GM21447 (cell line): ENCODE measurements around the gene CRY2.

Source experiments
- ATAC-seq: cut with Tn5 transposase; IDR thresholded peaks from one replicate; pipeline ENCODE4 v1.9.1; 2021; ENCODE audit not compliant: unreplicated experiment

The CRY2 gene

GRCh38 chr11:45877221-45877620 lies 29.9 kb downstream of the CRY2 start:
- ATAC-seq = no peak

GRCh38 chr11:45877845-45878244 lies 30.6 kb downstream of the CRY2 start:
- ATAC-seq = no peak

- no peak for ATAC-seq
These were observed 32.8 kb downstream of the CRY2 start for GRCh38 chr11:45879803-45880686.

GRCh38 chr11:45880772-45881570 lies 33.7 kb downstream of the CRY2 start:
- ATAC-seq = no peak

DNA sequence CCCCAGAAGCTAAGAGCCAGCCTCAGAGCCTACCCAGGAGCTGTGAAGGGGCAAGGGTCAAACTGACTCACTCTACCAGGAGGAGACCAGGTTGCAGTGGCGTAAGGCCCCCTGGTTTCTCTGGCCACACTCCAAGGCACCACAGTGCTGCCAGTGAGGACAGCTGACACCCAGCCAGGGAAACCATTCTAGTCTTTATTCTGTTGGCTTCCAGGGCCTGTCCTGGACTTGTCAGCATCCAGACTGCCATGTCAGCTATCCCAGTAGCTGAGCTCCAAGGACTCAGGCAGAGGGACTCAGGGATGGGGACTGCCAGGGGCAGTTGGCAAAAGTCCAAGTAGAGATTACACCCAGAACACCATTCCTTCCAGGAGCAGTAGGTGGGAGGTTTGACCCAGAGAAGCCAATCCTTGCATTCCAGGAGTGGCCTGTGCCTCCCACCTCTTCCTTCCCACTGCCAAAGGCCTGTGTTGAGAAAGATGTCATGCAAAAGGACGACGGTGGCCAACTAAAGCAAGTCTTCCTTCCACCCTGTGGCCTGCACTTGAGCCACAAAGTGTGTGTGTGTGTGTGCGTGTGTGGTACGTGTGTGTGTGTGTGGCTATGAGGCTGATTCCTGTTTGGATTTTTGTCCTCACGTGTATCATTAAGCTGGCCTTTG lies 34.6 kb downstream of the CRY2 start:
- no peak for ATAC-seq

GRCh38 chr11:45884596-45885185 lies 37.4 kb downstream of the CRY2 start:
- ATAC-seq = no peak

GRCh38 chr11:45885274-45885920 lies 38.1 kb downstream of the CRY2 start, which contains the start of gene MAPK8IP1:
TSS of gene MAPK8IP1 (plus strand) at chr11:45885651. CDS start at chr11:45885821, 170 bp downstream.
- ATAC-seq = peak; percentile 55

DNA sequence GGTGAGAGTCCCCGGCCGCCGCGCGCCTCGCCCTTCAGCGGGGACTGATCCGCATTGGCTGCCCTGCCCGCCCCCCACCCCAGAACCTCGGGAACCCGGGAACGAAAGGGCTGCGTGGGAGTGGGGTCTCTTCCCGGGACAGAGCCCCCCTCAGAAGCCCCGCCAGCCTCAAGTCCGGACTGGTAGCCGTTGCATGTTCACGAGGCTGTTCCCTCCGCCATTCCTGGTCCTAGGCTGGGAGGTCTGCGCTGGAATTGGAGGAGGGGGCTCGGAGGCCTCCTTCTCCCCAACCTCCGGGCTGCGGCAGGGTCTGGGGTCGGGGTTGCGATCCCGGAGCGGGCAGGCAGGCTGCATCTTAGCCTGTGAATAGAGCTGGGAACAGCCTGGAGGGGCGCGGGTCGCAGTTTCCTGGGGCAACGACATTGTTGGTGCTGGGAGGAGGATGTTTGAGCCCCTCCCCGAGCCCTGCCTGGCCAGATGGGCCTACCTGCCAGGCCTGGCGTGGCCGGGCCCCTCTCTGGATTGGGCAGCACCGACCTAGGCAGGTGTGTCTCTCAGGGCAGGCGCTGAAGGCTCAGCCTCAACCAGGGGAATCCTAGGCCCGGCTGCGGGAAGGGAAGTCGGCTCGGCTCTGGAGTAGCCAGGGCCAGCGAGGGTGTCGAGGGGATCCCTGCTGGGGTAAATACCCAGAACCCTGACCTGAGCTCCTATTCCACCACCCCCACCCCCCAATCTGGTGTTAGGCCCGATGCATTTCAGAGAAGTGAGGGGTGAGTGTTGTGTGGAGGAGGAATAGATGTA lies 38.8 kb downstream of the CRY2 start:
- no peak for ATAC-seq

DNA sequence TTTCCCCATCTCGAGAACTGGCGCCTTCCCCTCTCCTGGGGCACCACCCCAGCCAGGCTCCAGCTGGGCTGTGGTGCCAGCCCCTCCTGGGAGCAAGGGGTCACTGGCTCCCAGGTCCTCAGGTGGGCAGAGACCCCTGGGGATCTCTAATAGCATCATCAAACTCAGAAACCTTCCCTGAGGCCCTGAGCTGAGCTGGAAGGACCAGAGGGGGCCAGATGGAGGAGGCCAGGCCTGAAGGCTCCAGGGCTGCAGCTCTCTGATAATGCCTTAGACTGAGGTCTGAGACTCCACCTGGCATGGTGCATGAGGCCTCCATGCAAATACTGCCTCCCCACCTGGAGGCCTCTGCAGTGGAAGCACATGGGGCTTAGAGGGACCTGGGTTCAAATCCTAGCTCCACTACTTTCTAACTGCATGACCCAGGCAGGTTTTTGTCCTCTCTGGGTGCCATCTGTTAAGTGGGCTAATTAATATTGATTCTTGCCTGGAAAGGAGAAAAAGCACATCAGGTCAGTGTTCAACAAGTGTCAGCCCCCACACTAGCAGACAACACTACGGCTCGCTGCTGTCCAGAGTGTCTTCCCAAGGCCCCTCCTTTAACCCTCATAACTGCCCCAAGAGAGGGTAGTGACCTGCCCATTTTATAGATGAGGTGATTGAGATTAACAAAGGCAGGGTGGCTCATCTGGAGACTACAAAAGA lies 39.7 kb downstream of the CRY2 start:
- ATAC-seq = no peak

- ATAC-seq = no peak
These were observed 40.3 kb downstream of the CRY2 start for GRCh38 chr11:45887587-45887986.

- ATAC-seq = no peak
These were observed 42.3 kb downstream of the CRY2 start for GRCh38 chr11:45889555-45889954.

DNA sequence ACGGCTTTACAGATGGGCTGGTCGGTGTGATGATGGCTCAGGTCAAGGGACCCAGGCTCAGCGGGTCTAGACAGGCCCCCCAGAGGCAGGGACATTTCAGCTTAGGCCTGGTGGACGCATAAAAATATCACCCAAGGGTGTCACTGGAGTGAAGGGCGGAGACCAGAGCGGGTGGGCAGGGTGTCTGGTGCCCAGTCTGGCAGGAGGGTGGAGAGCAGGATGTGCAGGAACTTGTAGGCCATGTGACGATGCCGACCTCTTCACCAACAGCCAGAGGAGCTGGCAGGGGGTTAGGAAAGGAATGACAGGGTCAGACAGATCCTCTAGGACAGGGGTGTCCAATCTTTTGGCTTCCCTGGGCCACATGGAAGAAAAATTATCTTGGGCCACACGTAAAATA lies 42.7 kb downstream of the CRY2 start:
- no peak for ATAC-seq

DNA sequence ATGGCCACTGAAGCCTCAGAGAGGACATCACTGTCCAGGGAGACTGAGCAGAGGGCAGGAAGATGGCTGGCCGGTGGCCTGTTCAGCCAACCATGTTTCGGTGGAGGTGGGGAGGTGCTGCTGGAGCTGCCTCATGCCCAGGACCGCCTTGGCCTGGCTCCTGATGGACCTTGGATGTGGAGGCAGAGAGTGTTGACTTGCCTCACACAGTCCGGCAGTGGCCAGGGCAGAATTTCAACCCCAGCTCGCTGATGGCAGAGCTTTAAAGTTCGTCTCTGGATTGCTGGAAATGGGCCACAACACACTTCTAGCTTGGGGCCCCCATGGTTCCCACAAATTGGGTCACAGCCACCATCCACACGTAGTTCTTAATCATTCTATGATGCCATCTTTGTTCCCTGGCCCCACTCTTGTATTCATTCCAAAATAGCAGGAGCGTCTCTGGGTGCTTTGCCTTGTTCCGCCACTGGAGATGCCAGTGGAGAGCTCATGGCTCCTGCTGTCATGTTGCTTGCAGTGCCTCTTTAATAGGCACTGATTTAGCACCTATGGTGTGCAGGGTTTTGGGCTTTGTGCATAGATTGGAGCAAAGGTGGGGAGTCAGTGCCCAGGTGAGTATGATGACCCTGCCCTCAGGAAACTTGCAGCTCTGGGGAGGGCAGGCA lies 43.7 kb downstream of the CRY2 start:
- no peak for ATAC-seq

DNA sequence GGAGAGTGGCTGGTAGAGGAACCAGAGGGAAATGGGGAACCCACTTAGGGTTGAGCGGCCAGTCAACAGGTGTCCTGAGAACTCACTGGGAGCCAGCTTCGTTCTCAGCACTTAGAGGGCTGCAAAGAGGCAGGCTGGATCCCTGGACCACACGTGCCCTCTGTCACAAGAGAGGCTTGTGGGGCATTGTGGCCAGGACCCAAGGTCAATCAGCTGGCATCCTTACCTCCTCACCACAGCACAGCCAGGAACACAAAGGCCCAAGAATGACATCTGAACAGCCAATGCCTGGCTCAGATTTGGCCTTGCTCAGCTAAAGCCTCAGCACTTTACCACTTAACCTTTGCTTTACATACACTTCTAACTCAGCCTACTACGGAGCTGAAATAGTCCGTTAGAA lies 45.6 kb downstream of the CRY2 start:
- no peak for ATAC-seq

DNA sequence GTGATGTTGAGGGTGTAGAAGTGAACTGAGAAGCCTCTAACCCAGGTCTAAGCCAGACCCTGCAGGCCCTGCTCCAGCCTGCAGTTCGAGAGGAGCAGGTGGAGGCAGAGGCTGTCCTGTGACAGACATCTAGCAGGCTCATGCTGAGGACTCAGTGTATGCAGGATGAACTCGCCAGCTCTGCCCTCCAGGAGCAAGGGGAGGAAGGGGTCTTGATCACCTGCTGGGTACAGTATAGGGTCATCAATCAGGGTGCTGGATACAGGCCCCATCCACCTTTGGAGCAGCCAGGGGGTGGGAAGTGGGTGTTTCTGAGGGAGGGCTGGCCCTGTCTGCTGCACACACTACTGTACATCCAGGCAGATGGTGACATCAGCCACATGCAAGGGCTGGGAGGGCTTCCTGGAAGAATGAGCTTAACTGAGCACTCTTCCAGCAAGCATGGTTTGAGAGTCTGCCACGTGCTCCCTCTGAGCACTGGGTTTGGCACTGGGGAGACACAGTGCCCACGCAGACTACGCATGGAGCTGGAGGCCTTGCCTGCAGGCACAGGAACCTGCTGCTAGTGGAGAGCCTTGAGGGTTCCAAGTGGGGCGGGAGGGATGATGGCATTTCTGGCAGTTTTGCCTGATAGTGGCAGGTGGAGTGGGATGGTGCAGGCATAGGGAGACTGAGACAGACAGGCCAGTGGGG lies 47.4 kb downstream of the CRY2 start:
- ATAC-seq = no peak

- no peak for ATAC-seq
These were observed 48.4 kb downstream of the CRY2 start for GRCh38 chr11:45895553-45896259.

GRCh38 chr11:45896422-45896984 lies 49.2 kb downstream of the CRY2 start:
- ATAC-seq = no peak
